Keratinocyte (primary cell): Measurements from ENCODE around the gene DIO1.

ENCODE experiments used
- EZH2 ChIP-seq: IDR thresholded peaks from one replicate; pipeline ENCODE4 v1.6.1; 2012; ENCODE audit warnings: inconsistent platforms, mild to moderate bottlenecking, low read length, moderate library complexity
- TF ChIP-seq, protein P1 (sequence below), 3 experiments: IDR thresholded peaks in 1 of 3; conservative IDR thresholded peaks in 1 of 3; optimal IDR thresholded peaks in 1 of 3; 2 replicates in 2 of 3; 3 replicates in 1 of 3; pipeline versions ENCODE3 to v1.5.1; 2011; ENCODE audit warnings: low read length in 3 of 3, mild to moderate bottlenecking in 3 of 3, moderate library complexity in 2 of 3, control low read depth in 1 of 3, inconsistent platforms in 1 of 3; ENCODE audit not compliant: insufficient read depth in 2 of 3; ENCODE audit errors: extremely low read depth in 1 of 3

- TF ChIP-seq, protein P1, sequence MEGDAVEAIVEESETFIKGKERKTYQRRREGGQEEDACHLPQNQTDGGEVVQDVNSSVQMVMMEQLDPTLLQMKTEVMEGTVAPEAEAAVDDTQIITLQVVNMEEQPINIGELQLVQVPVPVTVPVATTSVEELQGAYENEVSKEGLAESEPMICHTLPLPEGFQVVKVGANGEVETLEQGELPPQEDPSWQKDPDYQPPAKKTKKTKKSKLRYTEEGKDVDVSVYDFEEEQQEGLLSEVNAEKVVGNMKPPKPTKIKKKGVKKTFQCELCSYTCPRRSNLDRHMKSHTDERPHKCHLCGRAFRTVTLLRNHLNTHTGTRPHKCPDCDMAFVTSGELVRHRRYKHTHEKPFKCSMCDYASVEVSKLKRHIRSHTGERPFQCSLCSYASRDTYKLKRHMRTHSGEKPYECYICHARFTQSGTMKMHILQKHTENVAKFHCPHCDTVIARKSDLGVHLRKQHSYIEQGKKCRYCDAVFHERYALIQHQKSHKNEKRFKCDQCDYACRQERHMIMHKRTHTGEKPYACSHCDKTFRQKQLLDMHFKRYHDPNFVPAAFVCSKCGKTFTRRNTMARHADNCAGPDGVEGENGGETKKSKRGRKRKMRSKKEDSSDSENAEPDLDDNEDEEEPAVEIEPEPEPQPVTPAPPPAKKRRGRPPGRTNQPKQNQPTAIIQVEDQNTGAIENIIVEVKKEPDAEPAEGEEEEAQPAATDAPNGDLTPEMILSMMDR (optimal IDR thresholded peaks at IDR 0.05 in 1 of 3, IDR thresholded peaks at IDR 0.05 in 1 of 3, conservative IDR thresholded peaks at IDR 0.05 in 1 of 3; ENCODE audit: extremely low read depth in 1 of 3, insufficient read depth in 2 of 3, low read length in 3 of 3) = no peak
- no peak for TF ChIP-seq EZH2
Observed at GRCh38 chr1:53927376-53927881, 33.4 kb downstream of the DIO1 start.
